HG03064 (cell line): Measurements from ENCODE around the gene GLUD2.

ENCODE experiments used
- ATAC-seq: cut with Tn5 transposase; IDR thresholded peaks from one replicate; pipeline ENCODE4 v1.9.1; 2021; ENCODE audit warnings: low read depth; ENCODE audit not compliant: unreplicated experiment

Gene GLUD2

DNA sequence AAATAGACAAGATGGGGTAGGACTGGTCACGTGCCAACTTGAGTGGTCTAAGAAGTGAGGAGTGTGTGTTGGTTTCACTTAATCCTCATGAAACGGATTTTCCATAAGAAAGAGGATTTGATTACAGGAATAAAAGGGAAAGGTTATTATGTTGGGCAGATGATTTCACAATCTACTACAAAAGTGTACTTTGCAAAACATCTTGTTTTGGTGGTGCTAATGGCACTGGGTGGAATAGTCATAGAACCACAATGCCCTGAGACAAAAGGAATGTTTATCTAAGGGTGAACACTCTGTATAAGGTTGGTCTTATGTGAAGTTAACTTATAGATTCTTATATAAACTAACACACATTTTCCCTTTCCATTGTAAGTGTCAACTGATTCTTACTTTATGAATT lies 45.6 kb downstream of the GLUD2 start:
- no peak for ATAC-seq
